Osteoblast (primary cell): ENCODE data around the gene GLCCI1. TPM values are rescaled to one million over a fixed set of nuclear protein-coding genes. Genes with fewer than 3 reads are reported as not detected.

Source experiments
- DNase-seq: peaks from one replicate; pipeline ENCODE4 v3.0.0; 2011; ENCODE audit warnings: low spot score, mixed read lengths; ENCODE audit not compliant: insufficient read length; ENCODE audit errors: missing footprints
- H2AFZ ChIP-seq: 2 replicates; pipeline ENCODE4 v1.6.0; 2011; ENCODE audit warnings: mild to moderate bottlenecking, low read length
- H3K27ac ChIP-seq: 2 replicates; pipeline ENCODE4 v1.5.1; 2011; ENCODE audit warnings: mild to moderate bottlenecking, low read depth, low read length, moderate library complexity
- H3K27me3 ChIP-seq: 2 replicates; pipeline ENCODE4 v1.6.0; 2012; ENCODE audit warnings: mild to moderate bottlenecking, control low read depth, inconsistent platforms, low read length, moderate library complexity; ENCODE audit not compliant: insufficient read depth
- H3K36me3 ChIP-seq: 2 replicates; pipeline ENCODE4 v1.5.1; 2011; ENCODE audit warnings: mild to moderate bottlenecking, low read length, control low read depth, moderate library complexity; ENCODE audit not compliant: insufficient read depth
- H3K4me1 ChIP-seq: 2 replicates; pipeline ENCODE4 v1.5.1; 2011; ENCODE audit warnings: mild to moderate bottlenecking, low read length, control low read depth, moderate library complexity; ENCODE audit not compliant: insufficient read depth
- H3K4me2 ChIP-seq: 2 replicates; pipeline ENCODE4 v1.6.0; 2011; ENCODE audit warnings: mild to moderate bottlenecking, low read length; ENCODE audit not compliant: insufficient read depth
- H3K4me3 ChIP-seq: fragments of 200-600 bp; sonication (generic); 3 replicates; pipeline ENCODE4 v1.5.1; 2012; ENCODE audit warnings: mild to moderate bottlenecking, low read length, inconsistent platforms; ENCODE audit not compliant: insufficient read depth
- H3K79me2 ChIP-seq: 2 replicates; pipeline ENCODE4 v1.6.0; 2012; ENCODE audit warnings: mild to moderate bottlenecking, low read length, control low read depth, inconsistent platforms; ENCODE audit not compliant: insufficient read depth
- H3K9me3 ChIP-seq: 2 replicates; pipeline ENCODE4 v1.5.1; 2011; ENCODE audit warnings: low read depth, low read length, control low read depth
- H4K20me1 ChIP-seq: 2 replicates; pipeline ENCODE4 v1.6.0; 2012; ENCODE audit warnings: mild to moderate bottlenecking, low read length, control low read depth; ENCODE audit not compliant: insufficient read depth
- CTCF ChIP-seq: IDR thresholded peaks from 2 replicates; pipeline ENCODE4 v1.5.1; 2011; ENCODE audit warnings: mild to moderate bottlenecking, low read depth, low read length, moderate library complexity; ENCODE audit errors: extremely low read depth
- total RNA-seq: library from RNA; depleted of rRNA; stranded (reverse); fragments of >200 nt; gene quantifications from 2 replicates; pipeline ENCODE4 v1.2.3, GENCODE V29; 2012

The GLCCI1 gene
- total RNA-seq, 1 donor: 10.1 TPM

- peak overlapping the region; percentile 50 for H3K27ac ChIP-seq
- no peak for TF ChIP-seq CTCF
- H3K9me3 ChIP-seq: no peaks in the 10 kb centered on the region
- H2AFZ ChIP-seq: peak overlapping the region; percentile 83
- peaks cover 52% of the 10 kb centered on the region for H3K79me2 ChIP-seq
- H3K4me2 ChIP-seq: peak overlapping the region; percentile 93
- no peaks in the 10 kb centered on the region for H3K27me3 ChIP-seq
- peak overlapping the region; percentile 88 for H3K4me3 ChIP-seq
- no peaks in the 10 kb centered on the region for H3K36me3 ChIP-seq
- peaks cover 16% of the 10 kb centered on the region for H3K4me1 ChIP-seq
- no peak for DNase-seq
- H4K20me1 ChIP-seq: peaks cover 13% of the 10 kb centered on the region
These were observed 1.6 kb downstream of the GLCCI1 start for GRCh38 chr7:7970237-7970530.

GRCh38 chr7:7970531-7971307, 2.1 kb downstream of the GLCCI1 start:
- Histone ChIP-seq H3K27ac (peak overlapping the region; percentile 34), H3K4me3 (peak overlapping the region; percentile 88), H3K27me3 (no peaks in the 10 kb centered on the region), H3K79me2 (peaks cover 57% of the 10 kb centered on the region), H4K20me1 (peaks cover 13% of the 10 kb centered on the region), H3K4me1 (peaks cover 16% of the 10 kb centered on the region), H3K36me3 (no peaks in the 10 kb centered on the region), H2AFZ (peak overlapping the region; percentile 30), H3K9me3 (no peaks in the 10 kb centered on the region), H3K4me2 (peak overlapping the region; percentile 93)
- TF ChIP-seq CTCF: no peak
- peak; percentile 52 for DNase-seq

GRCh38 chr7:7971308-7972040, 2.9 kb downstream of the GLCCI1 start:
- no peaks in the 10 kb centered on the region for H3K27me3 ChIP-seq
- peaks cover 64% of the 10 kb centered on the region for H3K79me2 ChIP-seq
- peak; percentile 44 for DNase-seq
- peaks cover 13% of the 10 kb centered on the region for H4K20me1 ChIP-seq
- H2AFZ ChIP-seq: no peak overlapping the region
- H3K4me3 ChIP-seq: peak overlapping the region; percentile 88
- H3K4me2 ChIP-seq: peak overlapping the region; percentile 93
- no peaks in the 10 kb centered on the region for H3K9me3 ChIP-seq
- no peak overlapping the region for H3K27ac ChIP-seq
- peaks cover 16% of the 10 kb centered on the region for H3K4me1 ChIP-seq
- no peak for TF ChIP-seq CTCF
- H3K36me3 ChIP-seq: no peaks in the 10 kb centered on the region

GRCh38 chr7:7972128-7972527, 3.5 kb downstream of the GLCCI1 start:
- peak overlapping the region; percentile 93 for H3K4me2 ChIP-seq
- no peak overlapping the region for H3K27ac ChIP-seq
- peaks cover 70% of the 10 kb centered on the region for H3K79me2 ChIP-seq
- peaks cover 13% of the 10 kb centered on the region for H4K20me1 ChIP-seq
- no peak for TF ChIP-seq CTCF
- no peak overlapping the region for H3K4me3 ChIP-seq
- H3K27me3 ChIP-seq: no peaks in the 10 kb centered on the region
- DNase-seq: peak; percentile 11
- H2AFZ ChIP-seq: no peak overlapping the region
- no peaks in the 10 kb centered on the region for H3K36me3 ChIP-seq
- peaks cover 17% of the 10 kb centered on the region for H3K4me1 ChIP-seq
- no peaks in the 10 kb centered on the region for H3K9me3 ChIP-seq
